Fibroblast of the aortic adventitia (primary cell): ENCODE results near the gene NOB1. TPM values are rescaled to one million over a fixed set of nuclear protein-coding genes. Genes with fewer than 3 reads are reported as not detected.

Experiments used
- DNase-seq: peaks from one replicate; pipeline ENCODE4 v3.0.0-alpha.2; 2010; ENCODE audit warnings: low read depth
- H3K4me3 ChIP-seq: 2 replicates; pipeline ENCODE4 v1.5.1; 2011; ENCODE audit warnings: low read depth, mild to moderate bottlenecking, control low read depth, low read length, moderate library complexity
- CTCF ChIP-seq: IDR thresholded peaks from 2 replicates; pipeline ENCODE4 v1.5.1; 2011; ENCODE audit warnings: mild to moderate bottlenecking, low read length, control low read depth, inconsistent platforms; ENCODE audit not compliant: insufficient read depth
- total RNA-seq: library from RNA; depleted of rRNA; stranded (reverse); fragments of >200 nt; gene quantifications from 2 replicates; pipeline ENCODE4 v1.2.3, GENCODE V29; 2012; ENCODE audit warnings: low replicate concordance

Gene NOB1
- total RNA-seq, 1 donor, result 35.8 TPM

GRCh38 chr16:69720822-69721430 is 33.8 kb downstream of the NOB1 start:
- no peak overlapping the region for H3K4me3 ChIP-seq
- DNase-seq, result no peak
- no peak for TF ChIP-seq CTCF

GRCh38 chr16:69718111-69718764 is 36.5 kb downstream of the NOB1 start:
- H3K4me3 ChIP-seq, result no peak overlapping the region
- no peak for TF ChIP-seq CTCF
- DNase-seq, result no peak

GRCh38 chr16:69717066-69717465 is 37.7 kb downstream of the NOB1 start:
- no peak for TF ChIP-seq CTCF
- H3K4me3 ChIP-seq, result no peak overlapping the region
- DNase-seq, result no peak

GRCh38 chr16:69712914-69713581 is 41.7 kb downstream of the NOB1 start:
- TF ChIP-seq CTCF, result no peak
- no peak for DNase-seq
- no peak overlapping the region for H3K4me3 ChIP-seq

GRCh38 chr16:69712277-69712676 is 42.4 kb downstream of the NOB1 start:
- no peak for TF ChIP-seq CTCF
- H3K4me3 ChIP-seq, result no peak overlapping the region
- DNase-seq, result no peak

GRCh38 chr16:69711115-69711740 is 43.5 kb downstream of the NOB1 start:
- H3K4me3 ChIP-seq, result no peak overlapping the region
- DNase-seq, result peak; percentile 72
- no peak for TF ChIP-seq CTCF
